Activated T-cell treated with anti-CD3 and anti-CD28 coated beads for 1 hour (primary cell): Measurements from ENCODE around the gene EXOC7.

ENCODE experiments used
- DNase-seq: peaks from one replicate; pipeline ENCODE4 v3.0.0-alpha.2; 2020; ENCODE audit warnings: low read depth

The EXOC7 gene

DNA sequence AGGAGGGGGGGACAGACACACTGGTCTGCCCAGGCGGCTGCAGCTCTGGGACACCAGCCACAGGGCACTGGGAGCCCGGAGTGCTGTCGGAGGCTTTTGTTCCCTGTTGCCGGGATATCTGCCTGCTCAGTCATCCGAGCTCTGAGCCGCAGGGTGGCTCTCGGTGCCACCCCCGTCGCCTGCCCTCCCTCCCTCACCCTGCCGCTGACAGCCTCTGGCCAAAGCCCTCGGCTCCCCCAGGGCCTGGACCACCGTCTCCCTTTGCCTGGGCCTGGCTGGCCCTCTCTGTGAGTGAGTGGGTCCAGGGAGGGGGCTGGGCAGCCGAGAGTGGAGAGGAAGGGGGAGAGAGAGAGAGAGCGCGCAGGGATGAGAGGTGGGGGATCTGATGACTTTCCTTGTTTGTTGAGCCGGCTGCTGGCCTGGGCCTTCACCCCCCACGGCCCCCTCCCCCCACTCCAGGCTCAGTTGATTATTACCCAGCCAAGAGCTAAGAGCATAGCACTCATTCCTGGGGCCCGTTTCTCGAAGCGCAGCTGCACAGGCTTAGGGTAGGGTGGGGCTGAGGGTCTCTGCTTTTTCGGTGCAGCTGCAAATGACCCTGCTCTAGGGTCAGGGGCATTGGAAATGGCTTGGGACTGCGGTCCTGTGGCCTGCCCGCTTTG lies 34.8 kb upstream of the EXOC7 start:
- DNase-seq = no peak

GRCh38 chr17:76137351-76138233 lies 34.0 kb upstream of the EXOC7 start:
- no peak for DNase-seq

- DNase-seq = no peak
Measured at GRCh38 chr17:76137001-76137350, 33.4 kb upstream of the EXOC7 start.

- no peak for DNase-seq
Measured at GRCh38 chr17:76136276-76137000, 32.9 kb upstream of the EXOC7 start.

GRCh38 chr17:76135810-76136188 lies 32.2 kb upstream of the EXOC7 start:
- DNase-seq = no peak

DNA sequence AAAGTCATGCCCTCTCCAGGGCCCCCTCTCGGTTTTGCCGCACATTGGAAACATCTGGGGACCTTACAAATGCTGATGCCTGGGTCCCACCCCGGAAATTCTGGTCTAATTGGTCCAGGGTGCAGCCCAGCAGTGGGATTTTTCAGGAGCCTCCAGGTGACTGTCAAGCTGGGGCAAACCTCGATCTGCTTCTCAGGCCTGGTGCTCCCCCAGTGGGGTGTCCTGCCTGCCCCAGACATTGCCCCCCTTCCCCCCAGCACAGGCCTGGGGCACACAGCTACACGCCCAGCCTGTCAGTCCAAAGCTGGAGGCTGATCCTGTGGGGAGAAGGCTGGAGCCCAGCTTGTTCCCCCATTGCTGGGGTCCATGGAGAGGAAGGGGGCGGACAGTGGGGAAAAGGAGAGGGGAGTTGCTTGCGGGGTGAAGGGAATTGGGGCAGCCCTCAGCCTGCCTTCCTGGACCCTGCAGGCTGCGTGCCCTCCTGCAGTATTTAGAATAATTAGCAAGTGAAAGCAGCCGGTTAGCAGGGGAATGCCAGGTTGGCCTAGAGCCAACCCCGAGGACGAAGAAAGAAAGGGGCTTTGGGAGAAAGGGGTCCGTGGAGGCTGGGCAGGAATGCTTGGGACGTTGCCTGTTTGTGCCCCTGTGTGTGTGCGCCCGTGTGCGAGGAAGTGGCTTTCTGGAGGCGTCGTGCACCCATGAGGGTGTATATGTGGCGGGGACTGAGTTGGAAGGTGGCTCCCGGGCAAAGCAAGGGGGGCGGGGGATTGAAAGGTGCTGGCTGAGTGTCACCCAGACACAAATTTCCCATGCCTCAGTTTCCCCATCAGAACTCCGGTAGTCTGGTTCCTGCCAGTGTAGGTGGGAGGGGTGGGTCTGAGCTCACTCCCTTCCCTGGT lies 31.6 kb upstream of the EXOC7 start:
- DNase-seq = no peak

DNA sequence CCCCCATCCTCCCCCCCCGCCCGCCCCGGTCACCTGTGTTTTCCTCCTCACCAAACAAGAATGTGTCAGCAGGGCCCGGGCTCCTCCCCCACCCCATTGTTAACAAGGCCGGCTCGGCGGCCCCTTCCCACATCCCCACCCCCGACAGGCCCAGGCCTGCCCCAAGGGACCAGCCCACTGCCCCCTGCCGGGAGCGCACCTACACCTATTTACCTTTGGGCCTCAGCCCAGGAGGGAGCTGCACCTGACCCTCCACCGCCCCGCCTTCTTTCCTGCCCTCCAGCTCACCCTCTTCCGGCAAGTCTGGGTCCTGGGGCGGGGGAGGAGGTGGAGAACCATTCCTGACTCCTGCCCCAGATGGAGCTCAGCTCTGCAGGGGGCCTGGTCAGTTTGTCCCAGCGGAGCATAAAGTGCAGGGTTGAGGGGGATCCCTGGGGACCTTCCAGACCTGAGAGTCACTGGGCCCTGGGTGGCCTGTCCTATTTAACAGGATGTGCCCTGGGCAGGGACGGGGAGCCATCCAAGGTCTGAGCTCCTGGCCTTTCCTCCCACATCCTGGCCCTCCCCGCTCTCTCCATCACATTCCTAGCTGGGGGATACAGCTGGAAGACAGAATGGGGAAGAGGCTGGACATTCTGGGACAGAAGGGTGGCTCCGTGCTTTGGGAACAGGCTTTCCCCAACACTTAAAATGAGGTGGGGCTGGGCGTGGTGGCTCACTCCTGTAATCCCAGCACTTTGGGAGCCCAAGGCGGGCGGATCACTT lies 29.2 kb upstream of the EXOC7 start:
- DNase-seq = no peak

DNA sequence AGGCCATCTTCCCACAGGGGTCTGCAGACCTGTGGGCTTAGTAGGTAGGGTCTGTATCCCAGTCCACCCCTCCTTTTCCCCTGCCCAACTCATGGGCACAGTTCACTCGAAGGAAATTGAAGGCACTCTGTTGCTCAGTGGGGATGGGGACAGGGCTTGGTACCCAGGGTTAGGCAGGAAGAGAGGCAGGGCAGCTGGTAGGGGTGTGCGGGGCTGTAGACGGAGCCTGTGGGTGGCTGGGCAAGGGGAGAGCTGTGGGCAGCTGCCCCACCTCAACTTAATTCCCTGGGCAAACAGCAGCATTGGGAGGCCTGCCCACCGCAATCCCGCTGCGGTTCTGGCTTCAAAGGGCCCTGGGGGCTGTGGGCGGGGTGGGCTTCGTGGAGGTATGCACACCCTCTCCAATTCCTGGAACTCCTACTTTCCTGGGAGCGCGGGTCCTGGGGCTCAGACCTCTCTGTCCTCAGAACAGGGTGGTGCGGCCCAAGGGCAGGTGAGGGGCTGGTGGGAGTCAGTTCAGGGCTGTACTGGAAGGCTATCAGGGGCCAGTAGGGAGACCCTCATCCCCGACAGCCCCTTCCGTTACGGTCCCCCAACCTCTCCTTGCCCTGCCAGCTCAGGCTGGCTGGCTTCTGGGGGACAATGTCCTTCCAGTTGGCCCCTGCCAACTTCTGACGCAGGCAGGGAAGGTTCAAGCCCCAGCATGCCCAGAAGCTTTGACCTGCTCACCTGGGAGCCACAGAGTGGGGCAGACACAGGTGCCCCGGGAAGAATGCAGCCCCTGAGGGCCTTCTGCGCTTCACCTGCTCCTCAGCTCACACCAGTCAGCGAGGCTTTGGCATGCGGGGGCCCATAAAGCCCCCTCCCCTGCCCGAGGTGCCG lies 28.3 kb upstream of the EXOC7 start:
- no peak for DNase-seq

DNA sequence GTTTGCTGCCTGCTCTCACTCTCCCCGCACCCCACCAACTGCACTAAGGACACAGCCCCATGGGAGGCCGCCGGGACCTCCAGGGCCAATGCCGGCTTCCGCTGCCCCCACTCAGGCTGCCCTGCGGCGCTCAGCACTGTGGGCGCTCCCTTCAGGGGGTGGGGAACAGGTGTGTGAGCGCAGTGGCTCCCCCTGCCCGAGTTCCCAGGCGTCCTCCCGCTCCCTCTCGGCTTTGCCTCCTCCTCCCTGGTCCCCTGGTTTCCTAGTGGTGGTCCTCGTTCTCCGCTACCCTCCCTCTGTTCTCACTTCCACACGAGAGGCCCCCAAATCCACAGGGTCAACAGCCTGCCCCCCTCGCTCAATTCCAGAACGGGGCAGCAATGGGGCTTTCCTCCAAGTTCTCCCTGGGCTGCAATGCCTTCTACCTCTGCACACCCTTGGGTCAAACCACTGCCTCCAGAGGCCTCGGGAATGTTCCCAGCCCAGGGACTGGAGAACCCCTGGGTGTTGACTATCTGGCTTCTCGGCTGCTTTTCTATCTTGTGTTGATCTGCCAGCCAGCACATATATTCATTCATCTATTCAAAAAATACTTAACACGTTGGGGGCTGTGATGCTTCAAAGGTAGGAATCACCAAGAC lies 27.6 kb upstream of the EXOC7 start:
- DNase-seq = no peak

- DNase-seq = no peak
Measured at GRCh38 chr17:76130473-76130872, 26.9 kb upstream of the EXOC7 start.

DNA sequence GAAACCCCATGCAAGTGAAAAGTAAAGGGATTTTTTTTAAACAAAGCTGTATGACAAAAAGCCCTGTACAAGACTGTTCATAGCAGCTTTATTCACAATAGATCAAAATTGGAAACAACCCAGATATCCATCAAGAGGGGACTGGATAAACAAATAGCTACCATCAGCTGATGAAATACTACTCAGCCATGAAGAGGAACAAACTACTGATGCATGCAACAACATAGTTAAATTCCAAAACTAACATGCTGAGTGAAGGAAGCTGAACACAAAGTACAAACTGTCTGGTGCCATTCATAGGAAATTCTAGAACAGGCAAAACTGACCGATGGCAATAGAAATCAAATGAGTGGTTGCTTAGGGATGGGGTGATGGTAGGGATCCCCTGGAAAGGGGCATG lies 22.3 kb upstream of the EXOC7 start:
- no peak for DNase-seq

DNA sequence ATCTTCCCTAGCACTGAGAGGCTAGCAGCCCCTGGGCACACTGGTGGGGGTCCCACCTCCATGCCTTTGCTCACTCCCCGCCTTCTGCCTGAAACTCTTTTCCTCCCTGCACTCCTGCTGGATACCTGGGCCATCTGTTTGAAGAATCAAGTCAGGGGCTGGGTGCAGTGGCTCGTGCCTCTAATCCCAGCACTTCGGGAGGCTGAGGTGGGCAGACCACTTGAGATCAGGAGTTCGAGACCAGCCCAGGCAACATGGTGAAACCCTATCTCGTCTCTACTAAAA lies 21.7 kb upstream of the EXOC7 start:
- no peak for DNase-seq

GRCh38 chr17:76124582-76125390 lies 21.2 kb upstream of the EXOC7 start:
- no peak for DNase-seq

DNA sequence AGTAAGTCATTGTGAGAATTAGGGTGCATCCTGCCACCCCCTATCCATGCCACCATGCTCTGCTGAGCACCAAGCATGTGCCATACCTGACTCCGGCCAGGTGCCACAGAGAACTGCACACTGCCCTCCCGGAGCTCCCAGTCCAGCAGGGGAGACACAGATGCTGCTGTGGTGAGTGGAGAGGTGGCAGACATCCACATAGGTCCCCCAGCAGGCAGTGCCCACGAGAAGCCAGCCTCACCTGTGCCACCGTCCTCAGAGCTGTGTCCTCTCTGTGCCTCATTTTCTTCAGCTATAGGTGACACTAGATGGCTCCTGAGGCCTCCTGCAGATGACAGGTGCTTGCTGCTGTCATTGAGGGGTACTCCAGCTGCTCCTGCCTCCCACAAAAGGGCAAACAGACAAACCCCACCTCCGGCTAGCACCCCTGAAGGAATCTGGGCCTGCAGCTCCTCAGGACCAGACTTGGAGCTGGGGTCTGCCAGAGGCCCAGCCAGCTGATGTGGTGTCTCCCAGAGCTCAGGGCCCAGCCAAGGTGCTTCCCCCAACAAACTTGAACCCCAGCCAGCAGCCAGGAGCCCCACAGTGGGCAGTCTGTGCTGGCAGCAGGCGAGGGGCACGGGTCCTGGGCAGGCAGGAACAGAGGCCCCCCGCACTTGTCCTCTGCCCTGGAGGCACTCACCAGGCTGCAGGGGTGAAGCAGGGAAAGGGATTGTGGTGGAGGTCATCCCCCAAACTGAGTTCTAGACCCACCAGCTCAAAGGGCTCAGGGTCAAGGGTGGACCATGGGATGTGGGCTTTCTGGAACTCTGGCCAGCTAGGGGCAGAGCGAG lies 20.4 kb upstream of the EXOC7 start:
- no peak for DNase-seq

- DNase-seq = no peak
Measured at GRCh38 chr17:76123191-76123499, 19.6 kb upstream of the EXOC7 start.

DNA sequence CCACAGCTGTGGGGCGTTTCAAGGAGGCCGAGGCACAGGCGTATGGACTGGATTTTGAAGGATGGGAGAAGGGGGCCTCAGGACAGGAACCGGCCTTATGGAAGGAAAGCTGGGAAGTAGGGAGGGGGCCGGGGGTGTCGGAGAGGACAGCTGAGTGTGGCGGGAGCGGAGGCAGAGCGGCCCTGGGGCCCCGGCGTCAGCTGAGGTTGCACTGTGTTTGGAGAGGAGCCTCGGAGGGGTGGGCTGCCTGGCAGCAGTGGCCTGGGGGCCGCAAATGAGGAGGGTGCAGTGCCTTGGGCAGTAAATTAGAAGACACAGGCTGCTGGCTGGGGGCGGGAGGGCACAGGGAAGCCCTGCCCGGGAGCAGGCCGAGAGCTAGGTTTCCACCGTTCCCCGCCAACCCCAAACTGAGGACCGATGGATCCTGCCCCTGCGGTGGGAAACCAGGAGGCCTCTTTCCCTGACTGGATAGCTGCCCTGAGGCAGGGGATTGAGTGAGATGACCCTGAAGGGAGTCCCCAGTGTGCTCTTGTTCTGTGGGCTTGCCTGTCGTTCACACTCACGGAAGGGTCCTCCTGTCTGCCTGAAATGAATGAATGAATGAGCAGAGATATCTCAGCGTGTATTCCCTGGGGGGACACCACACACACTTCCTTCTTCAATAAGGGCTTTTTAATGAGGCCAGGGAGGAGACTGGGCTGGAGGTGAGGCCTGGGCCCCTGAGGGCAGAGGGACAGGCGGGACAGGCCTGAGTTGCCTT lies 19.0 kb upstream of the EXOC7 start:
- DNase-seq = no peak

- no peak for DNase-seq
Measured at GRCh38 chr17:76121932-76122430, 18.4 kb upstream of the EXOC7 start.

- no peak for DNase-seq
Measured at GRCh38 chr17:76120658-76121008, 17.0 kb upstream of the EXOC7 start.
